ENCODE results near the gene GPATCH8. TPM values are rescaled to one million over a fixed set of nuclear protein-coding genes. Genes with fewer than 3 reads are reported as not detected.
A peak's percentile ranks its signal among the peaks of the same experiment; 100 is the strongest.

Gene GPATCH8
- polyA plus RNA-seq, 1 donor (not counting 4 experiments of a cell fraction or from before 2014, with no cell fraction given), result 15.1 TPM

- Histone ChIP-seq H3K27me3 (ENCODE audit: control insufficient read depth, extremely low read depth, insufficient read depth, low read length) (peaks cover 37% of the 10 kb centered on the region), H4K20me1 (ENCODE audit: control insufficient read depth, extremely low read depth, insufficient read depth, low read length) (no peaks in the 10 kb centered on the region), H3K4me1 (ENCODE audit: control insufficient read depth, extremely low read depth, insufficient read depth, low read length) (peaks cover 9% of the 10 kb centered on the region), H3K4me3 (ENCODE audit: control insufficient read depth in 2 of 3, extremely low read depth in 1 of 3, insufficient read depth in 2 of 3, low read depth in 1 of 3, low read length in 3 of 3) (peak overlapping the region; percentile 44 to 71 (median 47)), H3K4me2 (ENCODE audit: control insufficient read depth, extremely low read depth, insufficient read depth, low read depth, low read length) (peak overlapping the region; percentile 88), H3K9me1 (ENCODE audit: control insufficient read depth, extremely low read depth, insufficient read depth, low read length) (no peaks in the 10 kb centered on the region), H3K36me3 (ENCODE audit: control insufficient read depth in 2 of 2, extremely low read depth in 1 of 2, insufficient read depth in 2 of 2, low read length in 2 of 2) (no peaks in the 10 kb centered on the region), H3K79me2 (ENCODE audit: control insufficient read depth, insufficient read depth, low read length) (no peaks in the 10 kb centered on the region), H3K9ac (ENCODE audit: control insufficient read depth, extremely low read depth, insufficient read depth, low read length) (no peak overlapping the region), H3K9me3 (ENCODE audit: control insufficient read depth, low read depth, low read length) (no peaks in the 10 kb centered on the region), H2AFZ (ENCODE audit: control insufficient read depth, low read length) (peak overlapping the region; percentile 22), H3K27ac (ENCODE audit: control insufficient read depth, insufficient read depth, low read length) (no peak overlapping the region)
- FAIRE-seq, result no peak
- no peak for TF ChIP-seq EZH2 (IDR thresholded peaks at IDR 0.05; ENCODE audit: low read length)
- TF ChIP-seq CTCF (optimal IDR thresholded peaks at IDR 0.05 in 1 of 3, IDR thresholded peaks at IDR 0.05 in 1 of 3, conservative IDR thresholded peaks at IDR 0.05 in 1 of 3; ENCODE audit: extremely low read depth in 1 of 3, insufficient read depth in 2 of 3, low read length in 3 of 3), result no peak
- DNase-seq (ENCODE audit: low read depth, low spot score), result no peak
- dilution Hi-C loops (cut with MboI; ENCODE audit: extremely low pct_ligation_motif_present, low sequenced_read_pairs), result no loop called here
Measured at GRCh38 chr17:44384823-44385286, 118.4 kb downstream of the GPATCH8 start.

GRCh38 chr17:44384281-44384822, 118.9 kb downstream of the GPATCH8 start:
- no peaks in the 10 kb centered on the region for H4K20me1 ChIP-seq (ENCODE audit: control insufficient read depth, extremely low read depth, insufficient read depth, low read length)
- no peak overlapping the region for H3K4me3 ChIP-seq (ENCODE audit: control insufficient read depth in 2 of 3, extremely low read depth in 1 of 3, insufficient read depth in 2 of 3, low read depth in 1 of 3, low read length in 3 of 3)
- no peak overlapping the region for H2AFZ ChIP-seq (ENCODE audit: control insufficient read depth, low read length)
- no peaks in the 10 kb centered on the region for H3K9me3 ChIP-seq (ENCODE audit: control insufficient read depth, low read depth, low read length)
- H3K36me3 ChIP-seq (ENCODE audit: control insufficient read depth in 2 of 2, extremely low read depth in 1 of 2, insufficient read depth in 2 of 2, low read length in 2 of 2), result no peaks in the 10 kb centered on the region
- no peak for FAIRE-seq
- H3K4me2 ChIP-seq (ENCODE audit: control insufficient read depth, extremely low read depth, insufficient read depth, low read depth, low read length), result no peak overlapping the region
- TF ChIP-seq CTCF (optimal IDR thresholded peaks at IDR 0.05 in 1 of 3, IDR thresholded peaks at IDR 0.05 in 1 of 3, conservative IDR thresholded peaks at IDR 0.05 in 1 of 3; ENCODE audit: extremely low read depth in 1 of 3, insufficient read depth in 2 of 3, low read length in 3 of 3) (no peak), EZH2 (IDR thresholded peaks at IDR 0.05; ENCODE audit: low read length) (no peak)
- H3K9ac ChIP-seq (ENCODE audit: control insufficient read depth, extremely low read depth, insufficient read depth, low read length), result no peak overlapping the region
- peaks cover 37% of the 10 kb centered on the region for H3K27me3 ChIP-seq (ENCODE audit: control insufficient read depth, extremely low read depth, insufficient read depth, low read length)
- dilution Hi-C loops (cut with MboI; ENCODE audit: extremely low pct_ligation_motif_present, low sequenced_read_pairs), result no loop called here
- H3K79me2 ChIP-seq (ENCODE audit: control insufficient read depth, insufficient read depth, low read length), result no peaks in the 10 kb centered on the region
- H3K4me1 ChIP-seq (ENCODE audit: control insufficient read depth, extremely low read depth, insufficient read depth, low read length), result peaks cover 9% of the 10 kb centered on the region
- no peaks in the 10 kb centered on the region for H3K9me1 ChIP-seq (ENCODE audit: control insufficient read depth, extremely low read depth, insufficient read depth, low read length)
- no peak for DNase-seq (ENCODE audit: low read depth, low spot score)
- no peak overlapping the region for H3K27ac ChIP-seq (ENCODE audit: control insufficient read depth, insufficient read depth, low read length)

Data from keratinocyte (primary cell).